T-helper 22 cell (primary cell): ENCODE data around the gene TMEM74B.
"Not testable (repeated sequence)": the region's sequence is repeated elsewhere in the genome, so short reads cannot be mapped to it uniquely, and the experiment has no call there.

Source experiments
- DNase-seq: peaks from one replicate; pipeline ENCODE4 v3.0.0-alpha.2; 2020; ENCODE audit warnings: low read depth

Gene TMEM74B

DNA sequence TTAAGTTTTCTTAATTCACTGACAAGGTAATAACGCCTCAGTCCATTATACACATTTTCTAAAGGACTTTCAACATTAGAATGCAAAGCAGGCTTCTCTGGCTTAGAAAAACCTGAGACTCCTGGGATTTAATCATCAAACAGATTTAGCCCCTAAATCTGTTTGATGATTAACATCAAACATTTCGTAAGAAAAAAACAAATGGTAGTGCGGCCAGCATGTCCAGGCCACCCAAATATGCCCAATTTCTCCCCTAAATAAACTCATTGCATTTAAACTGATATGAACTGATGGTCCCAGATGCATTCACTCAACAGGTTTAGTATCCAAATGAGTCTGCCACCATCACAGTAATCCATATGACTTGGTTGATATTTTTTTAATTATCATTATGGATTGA lies 6.2 kb downstream of the TMEM74B start:
- no peak for DNase-seq

DNA sequence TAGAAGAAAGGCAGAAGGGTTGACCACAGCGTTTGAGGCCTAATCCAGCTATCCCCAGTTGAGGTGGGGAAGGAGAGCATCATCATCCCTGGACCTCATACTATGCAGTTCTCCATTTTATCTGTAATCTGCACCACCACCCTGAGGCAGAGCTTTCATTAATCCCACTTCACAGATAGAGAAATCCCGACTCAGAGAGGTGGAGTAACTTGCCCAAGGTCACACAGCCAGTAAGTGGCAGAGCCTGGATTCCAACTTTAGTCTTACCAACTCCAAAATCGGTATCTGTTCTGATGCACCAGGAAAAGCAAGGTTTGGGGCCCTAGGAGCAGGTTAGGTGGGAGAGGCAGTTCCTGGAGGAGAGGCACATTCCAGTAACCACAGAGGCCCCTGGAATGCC lies 6.7 kb downstream of the TMEM74B start:
- no peak for DNase-seq

DNA sequence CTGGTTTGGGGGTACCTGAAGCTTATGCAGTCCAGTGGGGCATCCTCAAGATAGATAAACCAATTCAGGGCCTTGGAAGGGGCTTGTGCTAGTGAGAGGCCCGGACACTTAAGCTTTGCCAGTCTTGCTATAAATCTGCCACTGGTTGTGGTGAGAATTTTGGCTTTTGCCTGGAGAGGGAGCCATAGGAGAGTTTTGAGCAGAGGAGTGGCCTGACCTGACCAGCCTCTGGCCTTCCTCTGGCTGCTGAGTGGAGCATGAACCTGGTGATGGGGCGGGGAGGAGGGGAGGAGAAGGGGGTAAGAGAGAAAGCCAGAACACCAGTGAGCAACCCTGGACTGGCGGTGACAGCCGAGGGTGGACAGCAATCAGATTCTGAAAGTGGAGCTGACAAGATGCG lies 7.1 kb downstream of the TMEM74B start:
- DNase-seq, result no peak

DNA sequence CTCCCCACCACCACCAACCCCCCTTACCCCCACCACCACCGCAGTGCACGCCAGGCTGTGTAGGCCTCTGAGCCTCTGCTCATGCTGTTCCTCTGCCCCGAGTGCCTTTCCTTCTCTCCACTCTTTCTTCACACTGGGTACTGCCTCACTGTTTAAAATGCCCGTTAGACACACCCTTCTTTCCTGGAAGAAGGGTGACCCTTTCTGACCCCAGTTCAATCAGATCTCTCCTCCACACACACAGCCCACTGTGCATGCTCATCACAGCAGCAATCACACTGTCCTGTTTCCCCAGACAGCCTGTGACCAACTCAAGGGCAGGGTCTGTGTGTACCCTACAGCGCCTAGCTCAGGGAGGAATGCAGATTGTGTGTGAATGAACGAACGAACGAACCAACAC lies 10.0 kb downstream of the TMEM74B start:
- no peak for DNase-seq

DNA sequence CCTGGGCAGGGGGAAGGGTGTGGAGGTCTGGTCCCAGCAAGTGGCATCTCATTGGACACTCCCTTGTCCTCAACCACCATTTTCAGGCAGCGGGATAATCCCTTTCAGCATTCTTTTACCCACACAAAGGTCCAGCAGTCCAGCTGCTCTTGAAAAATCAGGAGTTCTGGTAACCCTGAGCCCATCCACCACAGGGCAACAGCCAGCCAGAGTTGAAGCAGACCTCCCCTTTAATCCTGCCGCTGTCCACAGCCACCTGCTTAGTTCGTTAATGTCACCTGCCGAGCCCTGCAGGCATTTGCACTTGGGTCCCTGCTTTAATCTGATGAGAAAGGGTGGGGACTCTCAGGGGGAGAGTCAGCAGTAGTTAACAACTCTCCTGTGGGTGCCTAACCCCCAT lies 11.1 kb downstream of the TMEM74B start:
- DNase-seq, result no peak

DNA sequence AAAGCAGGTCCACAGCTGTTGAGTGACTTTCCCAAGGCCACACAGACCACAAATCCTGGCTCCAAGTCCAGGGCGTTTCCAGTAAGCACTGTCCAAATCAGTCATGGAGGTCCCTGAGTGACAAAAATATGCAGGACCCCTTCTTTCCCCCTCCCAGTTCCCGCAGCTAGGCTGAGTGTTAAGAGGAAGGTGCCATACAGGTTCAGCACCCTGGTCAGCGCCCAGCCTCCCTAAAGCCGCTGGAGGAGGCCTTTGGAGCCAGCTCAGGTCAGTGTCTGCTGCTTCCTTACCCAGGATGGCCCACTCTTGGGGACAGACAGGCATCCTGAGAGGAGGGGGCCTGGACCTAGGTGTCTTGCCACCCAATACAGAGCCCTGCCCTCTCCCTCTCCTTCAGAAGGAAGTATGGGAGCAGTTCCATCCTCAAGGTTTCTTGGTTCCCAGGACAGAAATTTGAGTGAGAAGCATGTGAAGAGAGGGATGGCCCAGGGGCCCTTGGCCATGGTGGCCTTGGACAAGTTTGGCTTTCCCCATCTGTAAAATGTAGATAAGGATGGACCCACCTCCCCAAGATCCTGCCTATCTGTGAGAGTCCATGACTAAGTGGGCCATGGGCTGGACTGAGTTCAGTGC lies 13.2 kb downstream of the TMEM74B start:
- no peak for DNase-seq

DNA sequence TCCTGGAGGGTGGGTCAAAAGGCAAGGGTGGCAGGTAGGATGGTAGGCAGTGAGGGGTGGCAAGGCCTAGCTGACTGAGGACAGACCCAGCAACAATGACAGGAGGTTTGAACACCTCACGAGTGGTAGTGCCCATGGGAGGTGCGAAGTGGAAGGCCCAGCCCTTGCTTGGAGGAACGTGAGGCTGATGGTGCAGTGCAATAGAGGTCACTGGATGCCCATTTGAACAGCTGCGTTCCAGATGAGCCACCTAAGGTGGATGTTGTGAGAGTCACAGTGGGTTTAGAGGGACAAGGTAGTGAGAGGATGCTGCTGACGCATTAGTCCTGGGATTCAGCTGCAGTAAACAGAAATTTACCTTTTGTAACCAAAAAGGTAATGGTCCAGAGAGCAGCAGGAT lies 15.6 kb downstream of the TMEM74B start:
- no peak for DNase-seq

DNA sequence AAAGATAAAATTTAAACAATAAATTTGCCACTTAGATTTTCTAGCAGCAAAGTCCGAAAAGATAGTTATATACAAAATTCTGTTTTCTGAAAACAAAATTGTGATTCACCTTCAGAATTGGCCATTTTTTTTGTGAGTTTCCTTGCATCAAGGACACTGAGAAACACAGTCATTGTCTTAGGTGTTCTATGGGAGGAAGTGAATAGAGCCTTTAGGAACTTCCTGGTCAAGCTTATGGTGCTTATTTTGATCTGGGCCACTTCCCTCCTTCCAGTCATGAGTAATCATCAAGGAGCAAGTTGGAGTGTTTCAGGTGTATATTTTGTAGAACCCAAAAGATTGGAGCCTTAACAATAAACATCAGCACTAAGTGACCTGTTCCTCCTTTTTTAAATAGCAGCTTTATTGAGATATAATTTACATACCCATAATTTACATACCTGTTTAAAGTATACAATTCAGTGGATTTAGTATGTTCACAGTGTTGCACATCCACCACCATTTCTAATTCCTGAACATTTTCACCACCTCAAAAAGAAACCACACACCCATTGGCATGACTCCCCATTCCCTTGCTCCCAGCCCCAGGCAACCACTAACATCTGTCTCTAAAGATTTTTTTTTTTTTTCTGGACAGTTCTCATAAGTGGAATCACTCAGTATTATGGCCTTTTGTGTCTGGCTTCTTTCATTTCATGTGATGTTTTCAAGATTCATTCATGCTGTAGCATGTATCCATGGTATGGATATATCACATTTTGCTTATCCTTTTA lies 17.6 kb downstream of the TMEM74B start:
- no peak for DNase-seq

DNA sequence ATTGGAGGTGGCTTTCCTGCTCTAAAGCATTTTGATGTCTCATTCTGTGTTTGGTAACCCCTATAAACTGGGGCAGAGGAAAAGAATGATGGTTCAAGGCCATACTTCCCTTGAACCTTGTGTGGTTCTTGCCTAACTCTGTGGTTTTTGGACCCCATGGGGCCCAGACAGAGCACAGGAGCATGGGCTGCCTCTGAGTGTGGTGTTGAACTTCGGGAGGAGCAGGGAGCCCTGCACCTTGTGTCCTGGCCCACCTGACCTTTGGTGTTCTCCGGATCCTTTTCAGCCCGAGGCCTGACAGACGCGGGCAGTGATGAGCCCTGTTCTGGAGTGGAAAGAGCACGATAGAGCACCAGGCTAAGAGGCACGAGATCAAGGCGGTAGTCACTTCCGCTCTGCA lies 18.8 kb downstream of the TMEM74B start:
- DNase-seq, result no peak

DNA sequence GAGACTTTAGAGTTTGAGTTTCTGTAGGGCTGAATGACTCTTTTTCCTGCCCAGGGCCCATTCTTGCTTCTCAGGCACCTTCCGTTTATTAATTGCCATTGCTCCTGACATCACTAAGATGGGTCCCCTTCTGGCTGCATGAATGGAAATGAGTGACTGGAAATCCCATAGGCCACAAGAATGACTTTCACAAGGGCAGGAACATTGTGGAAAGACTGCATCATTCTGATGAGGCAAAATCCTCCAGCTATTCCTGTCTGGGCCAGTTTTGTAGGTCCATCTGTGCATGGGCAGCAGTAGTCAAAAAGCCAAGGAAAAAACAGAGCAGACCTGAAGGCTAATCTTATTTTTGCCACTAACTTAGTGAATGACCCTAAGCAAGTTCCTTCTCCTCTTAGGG lies 19.3 kb downstream of the TMEM74B start:
- DNase-seq, result no peak

DNA sequence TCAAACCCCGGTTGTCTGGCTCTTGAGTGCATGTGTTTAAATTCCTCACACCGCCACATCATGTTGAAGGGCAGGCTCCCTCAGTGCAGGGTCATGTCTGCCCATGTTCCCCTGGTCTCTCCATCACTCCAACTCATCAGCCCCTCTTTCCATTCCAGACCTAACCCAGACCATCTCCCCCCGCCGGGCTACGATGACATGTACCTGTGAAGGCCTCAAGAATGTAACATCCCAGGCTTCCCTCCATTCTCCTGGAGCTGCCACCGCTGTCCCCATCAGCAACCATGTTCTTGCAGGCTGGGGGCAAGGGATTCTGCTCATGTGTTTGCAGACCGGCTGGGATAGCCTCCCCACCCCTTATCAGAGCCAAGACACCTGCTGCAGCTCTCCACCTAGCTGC lies 19.9 kb downstream of the TMEM74B start:
- no peak for DNase-seq

DNA sequence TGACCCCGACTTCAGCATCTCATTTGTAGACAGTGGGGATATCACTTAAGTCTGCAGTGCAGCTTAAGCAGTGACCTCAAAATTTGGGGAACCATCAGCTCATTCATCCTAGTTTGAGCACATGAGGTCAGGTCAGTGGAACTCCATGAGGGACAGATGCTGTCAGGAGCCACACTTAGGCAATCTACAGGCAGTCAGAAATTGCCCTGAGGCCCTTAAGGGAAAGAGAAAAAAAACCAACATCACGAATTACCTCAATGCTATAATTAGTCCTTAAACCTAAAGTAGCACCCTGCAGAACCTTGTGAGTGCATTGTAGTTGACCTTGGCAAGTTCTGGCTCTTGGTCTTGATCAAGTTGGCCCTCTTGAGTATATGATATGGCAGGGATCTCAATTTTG lies 21.1 kb downstream of the TMEM74B start:
- DNase-seq, result no peak

DNA sequence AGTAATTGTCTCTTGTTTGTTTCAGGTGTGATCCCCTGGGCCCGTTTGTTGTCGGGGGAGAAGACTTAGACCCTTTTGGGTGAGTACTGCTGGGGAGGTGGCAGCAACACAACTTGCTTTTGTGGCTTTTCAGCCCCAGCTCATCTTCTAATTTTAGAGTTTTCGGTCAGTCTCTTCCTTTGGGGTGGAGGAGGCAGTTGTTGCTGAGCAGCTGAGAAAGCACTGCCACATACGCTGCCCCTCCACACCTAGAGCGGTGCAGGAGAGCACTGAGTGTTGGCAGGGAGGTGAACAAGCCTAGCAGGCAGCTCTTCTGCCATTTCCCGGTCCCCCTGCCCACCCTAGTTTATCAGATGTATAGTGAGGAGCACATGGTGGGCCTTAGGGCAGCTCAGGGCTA lies 21.7 kb downstream of the TMEM74B start:
- no peak for DNase-seq

DNA sequence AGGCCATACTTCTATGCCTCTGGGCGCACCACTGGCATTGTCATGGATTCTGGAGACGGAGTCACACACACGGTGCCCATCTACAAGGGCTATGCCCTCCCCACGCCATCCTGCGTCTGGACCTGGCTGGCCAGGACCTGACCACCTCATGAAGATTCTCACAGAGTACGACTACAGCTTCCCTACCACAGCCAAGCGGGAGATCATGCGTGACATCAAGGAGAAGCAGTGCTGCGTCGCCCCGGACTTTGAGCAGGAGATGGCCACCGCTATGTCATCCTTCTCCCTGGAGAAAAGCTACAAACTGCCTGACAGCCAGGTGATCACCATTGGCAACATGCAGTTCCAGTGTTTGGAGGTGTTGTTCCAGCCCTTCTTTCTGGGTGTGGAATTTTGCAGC lies 23.8 kb downstream of the TMEM74B start:
- DNase-seq, result no peak

DNA sequence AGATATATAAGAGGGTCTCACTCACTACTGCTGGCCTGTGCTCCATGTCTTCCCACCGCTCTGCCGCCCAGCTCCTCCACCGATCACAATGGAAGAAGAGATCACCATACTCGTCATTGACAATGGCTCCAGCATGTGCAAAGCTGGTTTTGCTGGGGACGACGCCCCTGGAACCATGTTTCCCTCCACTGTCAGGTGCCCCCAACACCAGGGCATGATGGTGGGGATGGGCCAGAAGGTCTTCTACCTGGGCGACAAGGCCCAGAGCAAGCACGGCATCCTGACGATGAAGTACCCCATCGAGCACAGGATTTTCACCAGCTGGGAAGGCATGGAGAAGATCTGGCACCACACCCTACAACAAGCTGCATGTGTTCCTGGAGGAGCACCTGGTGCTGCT lies 24.3 kb downstream of the TMEM74B start:
- DNase-seq, result no peak

DNA sequence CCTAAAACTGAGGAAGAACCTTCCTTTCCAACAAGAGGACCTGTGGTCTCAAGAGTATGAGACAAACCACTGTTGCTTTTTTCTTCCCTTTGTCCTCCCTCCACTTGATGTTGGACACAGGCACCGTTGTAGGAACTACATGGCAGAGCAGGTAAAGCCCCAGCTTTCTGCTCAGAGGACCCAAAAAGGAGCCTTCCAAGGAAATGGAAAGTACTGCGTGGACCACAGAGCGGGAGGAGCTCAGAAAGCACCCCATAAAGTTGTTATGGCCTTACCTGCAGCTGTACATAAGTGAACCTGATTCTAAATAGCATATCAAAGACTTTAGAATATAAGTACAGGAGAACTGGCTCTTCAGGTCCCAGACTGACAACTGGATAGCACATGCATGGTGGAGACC lies 29.4 kb downstream of the TMEM74B start:
- no peak for DNase-seq

DNA sequence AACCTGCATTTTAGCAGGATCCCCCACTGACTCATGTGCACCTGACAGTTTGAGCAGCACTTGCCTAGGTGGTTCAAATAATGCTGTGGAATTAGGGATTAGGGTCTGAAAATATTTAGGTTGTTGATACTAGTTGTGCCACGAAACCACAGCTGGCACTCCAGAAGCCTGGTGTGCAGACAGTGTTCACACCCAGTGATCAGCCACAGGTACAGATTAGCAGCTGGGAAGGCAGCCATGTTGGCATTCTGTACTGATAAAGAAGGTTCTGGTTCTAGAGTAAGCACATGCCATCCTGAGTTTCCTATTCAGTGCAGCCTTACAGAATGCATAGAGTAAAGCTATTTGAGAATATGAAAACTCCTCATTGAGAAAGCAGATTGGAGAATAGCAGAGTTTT lies 30.1 kb downstream of the TMEM74B start:
- DNase-seq, result no peak

DNA sequence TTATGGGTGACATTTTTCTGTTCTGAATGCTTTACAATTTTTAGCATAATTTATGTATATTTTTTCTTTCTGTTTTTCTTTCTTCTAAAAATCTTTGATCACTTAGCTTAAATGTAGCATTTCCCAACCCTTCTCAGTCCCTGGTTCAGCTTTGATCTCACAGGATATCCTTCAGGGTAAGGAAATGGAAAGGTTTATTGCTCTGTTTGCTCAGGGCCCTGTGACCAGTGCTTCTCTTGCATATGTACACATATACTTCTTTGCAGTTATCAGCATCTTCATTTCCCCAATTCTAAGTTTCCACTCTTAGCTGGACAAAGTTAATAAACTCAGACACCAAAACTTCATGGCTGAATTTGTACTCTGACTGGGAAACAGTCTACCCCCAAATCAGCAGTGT lies 30.6 kb downstream of the TMEM74B start:
- DNase-seq, result no peak

DNA sequence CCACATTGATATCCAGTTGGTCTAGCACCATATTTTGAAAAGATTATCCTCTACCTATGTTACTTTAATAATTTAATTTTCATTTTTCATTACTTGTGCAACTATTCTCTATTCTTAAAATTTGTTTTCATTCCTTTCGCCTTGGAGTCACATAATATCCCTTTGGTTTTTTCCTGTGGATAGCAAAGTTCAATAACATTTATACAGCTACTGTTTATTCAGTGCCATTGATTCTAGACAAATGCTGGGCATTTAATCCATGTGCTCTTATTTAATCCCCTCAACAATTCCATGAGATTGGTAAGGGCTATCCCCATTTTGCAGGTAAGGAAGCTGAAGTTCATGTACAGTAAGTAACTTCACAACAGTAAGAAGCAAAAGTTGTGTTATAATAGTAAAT lies 33.8 kb downstream of the TMEM74B start:
- no peak for DNase-seq

DNA sequence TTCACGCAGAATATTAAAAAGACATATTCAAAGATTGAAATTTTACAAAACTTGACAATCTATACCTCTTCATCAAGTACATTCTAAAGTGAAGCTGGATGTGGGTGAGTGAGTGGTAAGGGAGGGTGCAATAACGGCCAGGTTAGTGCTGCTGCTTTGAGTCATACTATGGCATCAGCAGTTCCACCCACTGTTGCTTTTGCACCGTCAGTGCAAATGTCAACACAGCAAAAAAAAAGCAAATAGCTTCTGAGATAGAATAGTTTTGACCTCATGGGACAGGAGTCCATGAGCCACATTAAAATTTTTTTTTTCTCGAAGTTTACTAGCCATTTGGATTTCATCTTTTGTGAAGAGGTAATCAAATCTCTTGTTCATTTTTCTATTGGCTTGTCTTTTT lies 34.6 kb downstream of the TMEM74B start:
- DNase-seq, result no peak

DNA sequence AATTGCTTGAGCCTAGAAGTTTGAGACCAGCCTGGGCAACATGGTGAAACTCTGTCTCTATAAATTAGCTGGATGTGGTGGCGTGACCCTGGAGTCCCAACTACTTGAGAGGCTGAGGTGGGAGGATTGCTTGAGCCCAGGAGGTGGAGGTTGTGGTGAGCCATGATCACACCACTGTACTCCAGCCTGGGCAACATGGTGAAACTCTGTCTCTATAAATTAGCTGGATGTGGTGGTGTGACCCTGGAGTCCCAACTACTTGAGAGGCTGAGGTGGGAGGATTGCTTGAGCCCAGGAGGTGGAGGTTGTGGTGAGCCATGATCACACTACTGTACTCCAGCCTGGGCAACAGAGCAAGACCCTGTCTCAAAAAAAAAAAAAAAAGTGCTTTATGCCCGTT lies 35.0 kb downstream of the TMEM74B start:
- DNase-seq, result not testable (repeated sequence)

DNA sequence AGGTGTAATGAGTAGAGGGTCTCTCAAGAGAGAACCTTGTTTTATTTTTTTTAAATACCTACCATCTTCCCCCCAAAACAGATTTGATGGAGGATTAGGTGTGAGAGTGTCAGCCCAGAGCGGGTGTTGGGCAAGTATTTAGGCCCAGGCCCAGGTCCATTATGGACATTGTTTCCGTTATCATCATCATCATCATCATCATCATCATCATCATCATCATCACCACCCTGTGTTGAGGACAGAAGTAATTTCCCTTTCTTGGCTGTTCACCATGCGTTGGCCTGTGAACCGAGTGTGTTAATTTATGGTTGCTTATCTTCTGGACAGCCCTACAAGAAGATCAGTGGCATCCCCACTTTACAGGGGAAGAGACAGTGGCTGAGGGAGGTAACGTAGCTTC lies 37.8 kb downstream of the TMEM74B start:
- no peak for DNase-seq

DNA sequence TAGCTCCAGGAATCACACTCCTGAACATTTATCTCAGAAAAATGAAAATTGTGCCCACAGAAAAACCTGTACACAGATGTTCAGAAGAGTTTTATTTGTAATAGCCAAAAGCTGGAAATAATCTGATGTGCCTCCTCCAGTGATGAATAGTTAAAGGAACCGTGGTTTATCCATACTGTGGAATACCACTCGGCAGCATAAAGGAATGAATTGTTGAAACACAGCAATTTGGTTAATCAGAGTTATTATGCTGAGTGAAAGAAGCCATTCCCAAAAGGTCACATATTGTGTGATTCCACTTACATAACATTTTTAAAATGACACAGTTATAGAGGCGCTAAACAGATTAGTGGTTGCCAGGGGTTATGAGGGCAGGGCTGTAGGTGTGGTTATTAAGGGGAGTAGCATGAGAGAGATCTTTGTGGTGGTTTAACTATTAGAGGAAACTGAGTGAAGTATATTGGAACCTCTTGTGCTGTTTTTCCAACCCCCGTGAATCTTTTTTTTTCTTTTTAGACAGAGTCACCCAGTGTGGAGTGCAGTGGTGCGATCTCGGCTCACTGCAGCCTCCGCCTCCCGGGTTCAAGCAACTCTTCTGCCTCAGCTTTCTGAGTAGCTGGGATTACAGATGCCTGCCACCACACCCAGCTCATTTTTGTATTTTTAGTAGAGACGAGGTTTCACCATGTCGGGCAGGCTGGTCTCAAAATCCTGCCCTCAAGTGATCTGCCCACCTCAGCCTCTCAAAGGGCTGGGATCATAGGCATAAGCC lies 40.2 kb downstream of the TMEM74B start:
- DNase-seq, result no peak
